ENCODE results near the gene CDH4. TPM values are rescaled to one million over a fixed set of nuclear protein-coding genes. Genes with fewer than 3 reads are reported as not detected.

The CDH4 gene
- total and polyA plus RNA-seq, 2 of the 8 experiments (the other 6 are each of a cell fraction or from before 2014, with no cell fraction given) = 4.3 to 7.9 TPM

DNA sequence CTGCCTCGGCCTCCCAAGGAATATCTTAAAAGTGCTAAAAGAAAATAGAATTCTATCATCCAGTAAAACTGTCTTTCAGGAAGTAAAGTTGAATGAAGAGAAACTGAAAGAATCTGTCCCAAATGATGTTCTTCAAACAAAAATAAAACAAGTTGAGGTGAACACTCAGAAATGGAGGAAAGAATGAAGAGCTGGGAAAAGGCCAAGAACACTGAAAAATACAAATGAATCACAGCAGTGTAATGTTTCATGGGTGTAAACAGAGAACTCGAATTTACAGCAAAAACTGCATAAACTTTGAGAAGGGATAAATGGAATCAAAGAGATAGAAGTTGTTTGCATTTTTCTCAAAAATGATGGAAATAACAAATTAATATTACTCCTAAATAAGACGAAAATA, 496.3 kb downstream of the CDH4 start:
- peaks cover 3 to 6% of the 10 kb centered on the region in 2 experiments; a peak in 3 of 4 replicates for H3K9me3 ChIP-seq (ENCODE audit: insufficient read depth in 2 of 2, low read depth in 1 of 2, low read length in 1 of 2)
- H3K14ac ChIP-seq (ENCODE audit: insufficient read length) = no peak overlapping the region
- no peak overlapping the region for H2BK5ac ChIP-seq (ENCODE audit: low read depth, low read length)
- no peak overlapping the region for H3K4me3 ChIP-seq (ENCODE audit: extremely low read depth in 1 of 4, insufficient read depth in 2 of 4, low read depth in 3 of 4, low read length in 4 of 4)
- H4K5ac ChIP-seq (ENCODE audit: insufficient read length, low read depth, low read length) = no peak overlapping the region
- no peak overlapping the region for H3K4me2 ChIP-seq (ENCODE audit: insufficient read depth in 1 of 2, low read depth in 2 of 2, low read length in 2 of 2)
- H2BK12ac ChIP-seq (ENCODE audit: low read depth, low read length) = no peak overlapping the region
- H4K91ac ChIP-seq (replicated peaks; ENCODE audit: insufficient read length, low read length) = no peak overlapping the region
- no peaks in the 10 kb centered on the region for H3K79me2 ChIP-seq (ENCODE audit: control insufficient read depth in 1 of 2, insufficient read depth in 2 of 2, low read length in 2 of 2)
- ChIA-PET CTCF (ENCODE audit: partially characterized antibody) (interaction anchor here (1.8 kb wide), 1 partner anchor 148 kb away, joined by 6 read pairs; no protein-coding TSS in a partner anchor), POLR2A (ENCODE audit: partially characterized antibody) (no interaction called here)
- peaks cover 0 to 2% (median under 1%) of the 10 kb centered on the region in 4 experiments; a peak in 2 of 7 replicates for H3K4me1 ChIP-seq (replicated peaks in 1 of 4; ENCODE audit: control insufficient read depth in 3 of 4, insufficient read depth in 4 of 4, low read length in 3 of 4)
- FAIRE-seq (no peak), DNase-seq (ENCODE audit: low read depth in 1 of 2, low spot score in 2 of 2) (no peak)
- H3K56ac ChIP-seq (replicated peaks; ENCODE audit: insufficient read length, low read depth, low read length) = no peak overlapping the region
- no peak overlapping the region for H3K9ac ChIP-seq (replicated peaks in 1 of 4; ENCODE audit: extremely low read depth in 1 of 4, low read depth in 3 of 4, low read length in 3 of 4)
- H2BK20ac ChIP-seq (ENCODE audit: low read length) = no peak overlapping the region
- no peak overlapping the region for H3K18ac ChIP-seq (ENCODE audit: extremely low read depth, low read length)
- no peak overlapping the region for H2BK15ac ChIP-seq (ENCODE audit: low read length)
- TF ChIP-seq EZH2 (IDR thresholded peaks at IDR 0.05; ENCODE audit: low read depth, low read length, severe bottlenecking) (no peak), CEBPB (IDR thresholded peaks at IDR 0.05; ENCODE audit: low read depth, low read length) (no peak), CREB1 (IDR thresholded peaks at IDR 0.05) (no peak), GABPA (IDR thresholded peaks at IDR 0.05; ENCODE audit: borderline replicate concordance, insufficient read depth, low read length) (no peak), HDAC2 (IDR thresholded peaks at IDR 0.05; ENCODE audit: borderline replicate concordance in 1 of 2, low read depth in 2 of 2, low read length in 2 of 2) (no peak), CHD1 (IDR thresholded peaks at IDR 0.05; ENCODE audit: low read depth, low read length) (no peak), SRF (IDR thresholded peaks at IDR 0.05; ENCODE audit: low read depth, low read length) (no peak), YY1 (IDR thresholded peaks at IDR 0.05; ENCODE audit: low read depth, low read length) (no peak), CHD2 (IDR thresholded peaks at IDR 0.05; ENCODE audit: low read length) (no peak), RXRA (IDR thresholded peaks at IDR 0.05; ENCODE audit: insufficient read depth, low read depth, low read length) (no peak)
- TF ChIP-seq, protein P1, sequence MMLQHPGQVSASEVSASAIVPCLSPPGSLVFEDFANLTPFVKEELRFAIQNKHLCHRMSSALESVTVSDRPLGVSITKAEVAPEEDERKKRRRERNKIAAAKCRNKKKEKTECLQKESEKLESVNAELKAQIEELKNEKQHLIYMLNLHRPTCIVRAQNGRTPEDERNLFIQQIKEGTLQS (IDR thresholded peaks at IDR 0.05; ENCODE audit: insufficient read depth, low read depth, low read length) = no peak
- H3K23me2 ChIP-seq (ENCODE audit: low read depth, low read length) = no peaks in the 10 kb centered on the region
- no peak overlapping the region for H3K27ac ChIP-seq (ENCODE audit: low read depth, low read length)
- 85% methylated on average over 3 of the region's 3 CpGs; no CpG with 5 or more reads in 1 of the 2 experiments for WGBS, 2 experiments (ENCODE audit: extremely low coverage in 1 of 2, insufficient coverage in 1 of 2, insufficient read length in 1 of 2, insufficient replicate concordance in 2 of 2, low coverage in 1 of 2, low lambda C conversion rate in 2 of 2, missing lambda C conversion rate in 1 of 2)
- H2AFZ ChIP-seq (ENCODE audit: low read length) = no peak overlapping the region
- H3K23ac ChIP-seq (ENCODE audit: insufficient read length) = no peak overlapping the region
- no peaks in the 10 kb centered on the region for H3K36me3 ChIP-seq (ENCODE audit: control insufficient read depth in 2 of 4, insufficient read depth in 4 of 4, low read length in 3 of 4)
- no peak overlapping the region for H2AK5ac ChIP-seq (ENCODE audit: low read depth, low read length)
- H4K20me1 ChIP-seq (replicated peaks in 1 of 2; ENCODE audit: control insufficient read depth in 1 of 2, insufficient read depth in 2 of 2, low read length in 2 of 2) = peaks cover 1 to 2% of the 10 kb centered on the region in 2 experiments
- no peak overlapping the region for H4K8ac ChIP-seq (ENCODE audit: extremely low read depth, insufficient read depth, low read length)
- H3K79me1 ChIP-seq (ENCODE audit: low read depth, low read length) = no peaks in the 10 kb centered on the region
- H2BK120ac ChIP-seq (replicated peaks; ENCODE audit: low read depth, low read length) = no peak overlapping the region
- peaks cover 0 to 3% (median 0%) of the 10 kb centered on the region in 4 experiments; a peak in 2 of 7 replicates for H3K27me3 ChIP-seq (replicated peaks in 1 of 4; ENCODE audit: control insufficient read depth in 3 of 4, extremely low read depth in 1 of 4, insufficient read depth in 3 of 4, low read length in 3 of 4)
- H3K4ac ChIP-seq (replicated peaks; ENCODE audit: insufficient read length, low read depth, low read length) = no peak overlapping the region

Measured in H1 (cell line).